ENCODE results near the gene DCTD. TPM values are rescaled to one million over a fixed set of nuclear protein-coding genes. Genes with fewer than 3 reads are reported as not detected.

Gene DCTD
- total RNA-seq, 1 donor from 2014 or later, result 44.5 TPM

DNA sequence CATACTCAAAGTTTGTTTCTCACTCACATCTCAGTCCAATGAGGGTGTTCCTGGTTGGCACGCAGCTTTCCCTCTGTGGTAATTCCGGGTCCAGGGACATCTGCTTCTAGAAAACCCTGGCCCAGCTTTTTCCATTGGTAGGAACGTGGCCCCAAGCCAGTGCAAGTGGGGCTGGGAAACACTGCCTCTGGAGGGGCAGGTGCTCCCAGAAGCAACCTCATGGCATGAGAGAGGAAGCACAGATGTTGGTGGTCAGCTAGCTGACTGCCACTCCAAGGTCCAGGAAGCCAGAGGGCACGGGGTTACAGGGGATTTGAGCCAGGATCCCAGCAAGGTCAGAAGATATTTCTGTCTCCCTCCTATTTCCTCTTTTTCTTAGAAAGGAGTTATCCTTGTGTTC lies 47.5 kb downstream of the DCTD start:
- Mint-ChIP-seq H3K4me3 (ENCODE audit: unreplicated experiment) (no peak overlapping the region), H3K27me3 (ENCODE audit: unreplicated experiment) (no peaks in the 10 kb centered on the region), H3K9me3 (ENCODE audit: unreplicated experiment) (peaks cover 2% of the 10 kb centered on the region), H3K4me1 (ENCODE audit: low read depth, unreplicated experiment) (peaks cover 11% of the 10 kb centered on the region), H3K36me3 (ENCODE audit: unreplicated experiment) (peaks cover 4% of the 10 kb centered on the region), H3K27ac (ENCODE audit: unreplicated experiment) (no peak overlapping the region)
- TF ChIP-seq, protein P1, sequence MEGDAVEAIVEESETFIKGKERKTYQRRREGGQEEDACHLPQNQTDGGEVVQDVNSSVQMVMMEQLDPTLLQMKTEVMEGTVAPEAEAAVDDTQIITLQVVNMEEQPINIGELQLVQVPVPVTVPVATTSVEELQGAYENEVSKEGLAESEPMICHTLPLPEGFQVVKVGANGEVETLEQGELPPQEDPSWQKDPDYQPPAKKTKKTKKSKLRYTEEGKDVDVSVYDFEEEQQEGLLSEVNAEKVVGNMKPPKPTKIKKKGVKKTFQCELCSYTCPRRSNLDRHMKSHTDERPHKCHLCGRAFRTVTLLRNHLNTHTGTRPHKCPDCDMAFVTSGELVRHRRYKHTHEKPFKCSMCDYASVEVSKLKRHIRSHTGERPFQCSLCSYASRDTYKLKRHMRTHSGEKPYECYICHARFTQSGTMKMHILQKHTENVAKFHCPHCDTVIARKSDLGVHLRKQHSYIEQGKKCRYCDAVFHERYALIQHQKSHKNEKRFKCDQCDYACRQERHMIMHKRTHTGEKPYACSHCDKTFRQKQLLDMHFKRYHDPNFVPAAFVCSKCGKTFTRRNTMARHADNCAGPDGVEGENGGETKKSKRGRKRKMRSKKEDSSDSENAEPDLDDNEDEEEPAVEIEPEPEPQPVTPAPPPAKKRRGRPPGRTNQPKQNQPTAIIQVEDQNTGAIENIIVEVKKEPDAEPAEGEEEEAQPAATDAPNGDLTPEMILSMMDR (IDR thresholded peaks at IDR 0.05; ENCODE audit: partially characterized antibody, unreplicated experiment), result no peak
- no peak for DNase-seq

DNA sequence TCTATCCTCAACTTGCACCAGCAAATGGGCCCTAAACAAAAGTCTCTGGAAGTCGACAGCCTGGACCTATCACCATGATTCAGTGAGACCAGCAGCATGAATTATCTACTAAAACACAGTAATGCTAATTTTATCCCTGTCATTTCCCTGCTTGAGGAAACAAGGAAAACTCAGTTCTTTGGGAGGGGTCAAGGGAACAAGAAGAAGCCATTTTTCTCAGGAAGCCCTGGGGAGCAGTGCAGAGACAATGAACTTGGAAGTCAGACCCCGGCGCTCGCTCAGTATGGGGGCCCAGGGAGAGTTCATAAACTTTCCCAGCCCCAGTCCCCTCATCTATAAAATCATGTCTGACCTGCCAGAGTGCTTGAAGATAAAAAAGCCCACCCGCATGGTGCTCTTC lies 50.4 kb downstream of the DCTD start:
- Mint-ChIP-seq H3K4me1 (ENCODE audit: low read depth, unreplicated experiment) (peaks cover 17% of the 10 kb centered on the region), H3K9me3 (ENCODE audit: unreplicated experiment) (peaks cover 1% of the 10 kb centered on the region), H3K4me3 (ENCODE audit: unreplicated experiment) (no peak overlapping the region), H3K27me3 (ENCODE audit: unreplicated experiment) (peaks cover 2% of the 10 kb centered on the region), H3K27ac (ENCODE audit: unreplicated experiment) (no peak overlapping the region), H3K36me3 (ENCODE audit: unreplicated experiment) (no peaks in the 10 kb centered on the region)
- TF ChIP-seq, protein P1 (IDR thresholded peaks at IDR 0.05; ENCODE audit: partially characterized antibody, unreplicated experiment), result no peak
- DNase-seq, result no peak

GRCh38 chr4:182863501-182863900 lies 53.7 kb downstream of the DCTD start:
- H3K27me3 Mint-ChIP-seq (ENCODE audit: unreplicated experiment), result peaks cover 2% of the 10 kb centered on the region
- peak overlapping the region; percentile 25 for H3K4me3 Mint-ChIP-seq (ENCODE audit: unreplicated experiment)
- peaks cover 17% of the 10 kb centered on the region for H3K4me1 Mint-ChIP-seq (ENCODE audit: low read depth, unreplicated experiment)
- H3K36me3 Mint-ChIP-seq (ENCODE audit: unreplicated experiment), result peaks cover 5% of the 10 kb centered on the region
- DNase-seq, result no peak
- H3K27ac Mint-ChIP-seq (ENCODE audit: unreplicated experiment), result peak overlapping the region; percentile 64
- TF ChIP-seq, protein P1 (IDR thresholded peaks at IDR 0.05; ENCODE audit: partially characterized antibody, unreplicated experiment), result no peak
- peaks cover 3% of the 10 kb centered on the region for H3K9me3 Mint-ChIP-seq (ENCODE audit: unreplicated experiment)

DNA sequence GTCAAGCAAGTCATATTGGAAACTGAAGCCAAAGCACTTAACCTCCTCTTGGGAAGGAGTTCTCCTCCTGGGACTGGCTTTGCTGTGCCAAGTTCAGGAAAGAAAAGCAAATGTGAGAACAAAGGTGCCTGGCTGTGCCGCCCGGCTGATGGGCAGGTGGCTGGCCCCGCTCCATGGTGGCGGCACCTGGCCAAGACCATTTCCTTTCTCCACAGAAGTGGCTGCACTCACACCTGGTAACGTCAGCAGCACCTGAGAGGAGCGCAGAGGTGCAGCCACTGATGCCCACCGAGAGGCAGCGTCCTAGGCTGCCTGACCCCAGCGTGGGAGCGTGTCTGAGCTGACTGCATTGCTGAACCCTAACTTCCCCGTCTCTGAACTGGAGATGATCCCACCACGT lies 54.3 kb downstream of the DCTD start:
- no peak for DNase-seq
- Mint-ChIP-seq H3K4me1 (ENCODE audit: low read depth, unreplicated experiment) (peaks cover 17% of the 10 kb centered on the region), H3K27me3 (ENCODE audit: unreplicated experiment) (peaks cover 2% of the 10 kb centered on the region), H3K36me3 (ENCODE audit: unreplicated experiment) (peaks cover 5% of the 10 kb centered on the region), H3K9me3 (ENCODE audit: unreplicated experiment) (peaks cover 5% of the 10 kb centered on the region), H3K27ac (ENCODE audit: unreplicated experiment) (no peak overlapping the region), H3K4me3 (ENCODE audit: unreplicated experiment) (no peak overlapping the region)
- TF ChIP-seq, protein P1 (IDR thresholded peaks at IDR 0.05; ENCODE audit: partially characterized antibody, unreplicated experiment), result no peak

DNA sequence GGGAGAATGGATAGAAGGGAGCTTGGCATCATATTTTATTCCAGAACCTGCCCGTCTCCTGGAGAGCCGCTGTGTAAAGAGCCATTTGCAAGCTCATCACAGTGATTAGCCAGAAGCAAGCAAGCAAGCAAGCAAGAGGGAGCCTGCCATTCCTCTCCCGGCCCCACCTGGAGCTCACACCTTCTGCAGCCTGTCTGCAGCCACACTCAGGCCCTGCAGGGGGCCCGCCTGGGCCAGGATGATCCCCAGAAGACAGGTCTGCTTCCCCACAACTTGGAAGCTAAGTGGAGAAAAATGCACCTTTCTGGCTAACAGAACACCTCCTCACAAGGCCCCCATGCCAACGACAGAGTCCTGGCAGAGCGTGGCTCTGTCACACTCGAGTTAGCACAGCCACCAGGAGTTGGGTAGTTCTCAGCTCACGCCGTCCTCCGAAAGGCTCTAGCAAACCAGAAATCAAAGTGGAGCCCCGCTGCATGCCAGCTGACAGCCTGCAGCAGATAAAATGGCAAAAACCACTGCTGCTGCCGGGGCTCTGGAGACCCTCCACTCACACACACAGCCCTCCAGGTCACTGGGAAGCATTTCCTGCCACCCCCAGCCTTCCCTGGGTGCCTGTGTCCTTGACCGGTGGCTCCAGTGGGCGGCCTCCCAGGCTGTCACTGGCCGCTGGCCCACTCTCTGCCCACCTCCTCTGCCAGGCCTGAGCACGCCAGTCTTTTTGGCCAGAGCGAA lies 54.9 kb downstream of the DCTD start:
- H3K4me1 Mint-ChIP-seq (ENCODE audit: low read depth, unreplicated experiment), result peaks cover 17% of the 10 kb centered on the region
- TF ChIP-seq, protein P1 (IDR thresholded peaks at IDR 0.05; ENCODE audit: partially characterized antibody, unreplicated experiment), result no peak
- DNase-seq, result no peak
- H3K27me3 Mint-ChIP-seq (ENCODE audit: unreplicated experiment), result peaks cover 4% of the 10 kb centered on the region
- H3K36me3 Mint-ChIP-seq (ENCODE audit: unreplicated experiment), result peaks cover 5% of the 10 kb centered on the region
- no peak overlapping the region for H3K27ac Mint-ChIP-seq (ENCODE audit: unreplicated experiment)
- peaks cover 5% of the 10 kb centered on the region for H3K9me3 Mint-ChIP-seq (ENCODE audit: unreplicated experiment)
- H3K4me3 Mint-ChIP-seq (ENCODE audit: unreplicated experiment), result no peak overlapping the region
